Breast epithelium (tissue), 4 donors: Measurements from ENCODE around the gene PDRG1. TPM values are rescaled to one million over a fixed set of nuclear protein-coding genes. Genes with fewer than 3 reads are reported as not detected.

Experiments
- DNase-seq, 2 donors: peaks; one replicate each; pipeline ENCODE4 v3.0.0-alpha.2; 2019; ENCODE audit warnings: low spot score in 2 of 2
- H3K27ac ChIP-seq, 2 donors: fragments of 200-600 bp; sonication (generic) in 1 of 2; one replicate each; pipeline ENCODE4 v1.5.1; 2016 to 2019; ENCODE audit warnings: mild to moderate bottlenecking in 1 of 2
- H3K27me3 ChIP-seq, 2 donors: fragments of 200-600 bp; sonication (generic) in 1 of 2; one replicate each; pipeline versions ENCODE4 v1.5.1 to v1.6.0; 2017 to 2019; ENCODE audit warnings: control low read depth in 1 of 2, mild to moderate bottlenecking in 1 of 2
- H3K36me3 ChIP-seq: fragments of 200-600 bp; one replicate; pipeline ENCODE4 v1.5.1; 2019
- H3K4me1 ChIP-seq, 2 donors: fragments of 200-600 bp; sonication (generic); one replicate each; pipeline ENCODE4 v1.5.1; 2016 to 2019; ENCODE audit warnings: control low read depth in 1 of 2
- H3K4me3 ChIP-seq, 3 donors: fragments of 200-600 bp; sonication (generic); 1 replicate in 2 of 3; 2 replicates in 1 of 3; pipeline ENCODE4 v1.5.1; 2016 to 2019; ENCODE audit warnings: mild to moderate bottlenecking in 3 of 3, moderate library complexity in 2 of 3
- H3K9me3 ChIP-seq, 2 donors: fragments of 200-600 bp; sonication (generic) in 1 of 2; one replicate each; pipeline ENCODE4 v1.5.1; 2016 to 2019; ENCODE audit warnings: control low read depth in 1 of 2
- CTCF ChIP-seq, 3 donors: fragments of 450-650 bp; IDR thresholded peaks; one replicate each; pipeline ENCODE4 v1.5.1; 2016 to 2017; ENCODE audit warnings: antibody characterized with exemption in 3 of 3, mild to moderate bottlenecking in 3 of 3, moderate library complexity in 3 of 3
- POLR2A ChIP-seq: fragments of 450-650 bp; IDR thresholded peaks from one replicate; pipeline ENCODE4 v1.6.1; 2016; ENCODE audit warnings: antibody characterized with exemption, mild to moderate bottlenecking, moderate library complexity
- POLR2AphosphoS5 ChIP-seq, 3 donors: sonication (generic); formaldehyde crosslinking; IDR thresholded peaks; one replicate each; pipeline ENCODE4 v1.6.1; 2017; ENCODE audit warnings: antibody characterized with exemption in 3 of 3
- intact Hi-C: fragments of 100-400 bp; cut with DNase I; formaldehyde crosslinking; loops from one replicate; pipeline ENCODE4 v1.15.1; 2023; ENCODE audit warnings: low total_unique reads
- total RNA-seq, 3 donors: library from RNA; depleted of rRNA; stranded (reverse); fragments of >200 nt; gene quantifications; one replicate each; pipeline ENCODE4 v1.1.0, GENCODE V29; 2016

PDRG1 gene
- total RNA-seq, 3 donors from 2014 or later, result 5.1 to 11.1 (median 9.8) TPM

- DNase-seq, result no peak
- Histone ChIP-seq H3K9me3 (no peaks in the 10 kb centered on the region), H3K4me1 (no peaks in the 10 kb centered on the region), H3K27me3 (no peaks in the 10 kb centered on the region), H3K27ac (no peak overlapping the region), H3K36me3 (no peaks in the 10 kb centered on the region), H3K4me3 (no peak overlapping the region)
- no peak for TF ChIP-seq POLR2AphosphoS5 (IDR thresholded peaks at IDR 0.05)
- no peak for TF ChIP-seq POLR2A
- no peak for TF ChIP-seq CTCF (IDR thresholded peaks at IDR 0.05)
- intact Hi-C loops, result no loop called here
Measured at GRCh38 chr20:31909253-31910070, 42.4 kb downstream of the PDRG1 start.

- no peaks in the 10 kb centered on the region for H3K4me1 ChIP-seq
- no peaks in the 10 kb centered on the region for H3K27me3 ChIP-seq
- intact Hi-C loops, result no loop called here
- H3K4me3 ChIP-seq, result no peak overlapping the region
- H3K9me3 ChIP-seq, result no peaks in the 10 kb centered on the region
- TF ChIP-seq CTCF (IDR thresholded peaks at IDR 0.05), result no peak
- TF ChIP-seq POLR2AphosphoS5 (IDR thresholded peaks at IDR 0.05), result no peak
- no peak for TF ChIP-seq POLR2A
- DNase-seq, result no peak
- no peak overlapping the region for H3K27ac ChIP-seq
- H3K36me3 ChIP-seq, result no peaks in the 10 kb centered on the region
Measured at GRCh38 chr20:31908424-31908823, 43.4 kb downstream of the PDRG1 start.

- TF ChIP-seq POLR2A, result no peak
- H3K36me3 ChIP-seq, result no peaks in the 10 kb centered on the region
- DNase-seq, result no peak
- intact Hi-C loops, result no loop called here
- H3K4me1 ChIP-seq, result no peaks in the 10 kb centered on the region
- H3K27ac ChIP-seq, result no peak overlapping the region
- H3K27me3 ChIP-seq, result no peaks in the 10 kb centered on the region
- no peak overlapping the region for H3K4me3 ChIP-seq
- H3K9me3 ChIP-seq, result no peaks in the 10 kb centered on the region
Measured at GRCh38 chr20:31908016-31908415, 43.8 kb downstream of the PDRG1 start.

GRCh38 chr20:31907046-31907445 is 44.8 kb downstream of the PDRG1 start:
- H3K27ac ChIP-seq, result no peak overlapping the region
- no peaks in the 10 kb centered on the region for H3K27me3 ChIP-seq
- H3K9me3 ChIP-seq, result no peaks in the 10 kb centered on the region
- intact Hi-C loops, result no loop called here
- H3K4me1 ChIP-seq, result no peaks in the 10 kb centered on the region
- TF ChIP-seq POLR2A (no peak), POLR2AphosphoS5 (IDR thresholded peaks at IDR 0.05) (no peak), CTCF (IDR thresholded peaks at IDR 0.05) (no peak)
- no peak overlapping the region for H3K4me3 ChIP-seq
- H3K36me3 ChIP-seq, result no peaks in the 10 kb centered on the region
- no peak for DNase-seq

- DNase-seq, result no peak
- Histone ChIP-seq H3K36me3 (no peaks in the 10 kb centered on the region), H3K27me3 (no peaks in the 10 kb centered on the region), H3K9me3 (no peaks in the 10 kb centered on the region), H3K27ac (no peak overlapping the region), H3K4me3 (no peak overlapping the region), H3K4me1 (no peaks in the 10 kb centered on the region)
- TF ChIP-seq CTCF (IDR thresholded peaks at IDR 0.05), result no peak
- no peak for TF ChIP-seq POLR2AphosphoS5 (IDR thresholded peaks at IDR 0.05)
- no peak for TF ChIP-seq POLR2A
- intact Hi-C loops, result no loop called here
Measured at GRCh38 chr20:31906001-31906400, 45.8 kb downstream of the PDRG1 start.
